ENCODE measurements around the gene ITGB7.

DNA sequence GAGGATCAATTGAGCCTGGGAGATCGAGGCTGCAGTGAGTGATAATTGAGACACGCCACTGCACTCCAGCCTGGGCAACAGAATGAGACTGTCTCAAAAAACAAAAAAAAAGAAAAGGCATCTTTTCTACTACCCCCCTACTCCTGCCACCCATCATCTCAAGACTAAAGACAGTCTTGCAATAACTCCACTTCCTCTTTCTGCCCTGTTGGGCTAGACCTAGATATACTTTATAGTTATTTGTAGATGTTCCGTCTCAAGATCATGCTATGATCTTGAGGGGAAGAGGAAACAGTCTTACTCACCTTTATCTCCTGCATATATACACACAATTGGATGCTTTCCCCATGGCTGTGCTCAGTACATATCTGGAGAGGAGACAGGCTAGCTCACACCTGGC is 48.9 kb upstream of the ITGB7 start:
- TF ChIP-seq ZBTB21 (CRISPR knock-in tag; IDR thresholded peaks at IDR 0.05; ENCODE audit: borderline replicate concordance) (no peak), NR1H2 (CRISPR knock-in tag; IDR thresholded peaks at IDR 0.05) (no peak), ZNF423 (CRISPR knock-in tag; IDR thresholded peaks at IDR 0.05) (no peak)
- TF ChIP-seq, protein P1, sequence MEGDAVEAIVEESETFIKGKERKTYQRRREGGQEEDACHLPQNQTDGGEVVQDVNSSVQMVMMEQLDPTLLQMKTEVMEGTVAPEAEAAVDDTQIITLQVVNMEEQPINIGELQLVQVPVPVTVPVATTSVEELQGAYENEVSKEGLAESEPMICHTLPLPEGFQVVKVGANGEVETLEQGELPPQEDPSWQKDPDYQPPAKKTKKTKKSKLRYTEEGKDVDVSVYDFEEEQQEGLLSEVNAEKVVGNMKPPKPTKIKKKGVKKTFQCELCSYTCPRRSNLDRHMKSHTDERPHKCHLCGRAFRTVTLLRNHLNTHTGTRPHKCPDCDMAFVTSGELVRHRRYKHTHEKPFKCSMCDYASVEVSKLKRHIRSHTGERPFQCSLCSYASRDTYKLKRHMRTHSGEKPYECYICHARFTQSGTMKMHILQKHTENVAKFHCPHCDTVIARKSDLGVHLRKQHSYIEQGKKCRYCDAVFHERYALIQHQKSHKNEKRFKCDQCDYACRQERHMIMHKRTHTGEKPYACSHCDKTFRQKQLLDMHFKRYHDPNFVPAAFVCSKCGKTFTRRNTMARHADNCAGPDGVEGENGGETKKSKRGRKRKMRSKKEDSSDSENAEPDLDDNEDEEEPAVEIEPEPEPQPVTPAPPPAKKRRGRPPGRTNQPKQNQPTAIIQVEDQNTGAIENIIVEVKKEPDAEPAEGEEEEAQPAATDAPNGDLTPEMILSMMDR (IDR thresholded peaks at IDR 0.05) = no peak
- TF ChIP-seq, protein P2, sequence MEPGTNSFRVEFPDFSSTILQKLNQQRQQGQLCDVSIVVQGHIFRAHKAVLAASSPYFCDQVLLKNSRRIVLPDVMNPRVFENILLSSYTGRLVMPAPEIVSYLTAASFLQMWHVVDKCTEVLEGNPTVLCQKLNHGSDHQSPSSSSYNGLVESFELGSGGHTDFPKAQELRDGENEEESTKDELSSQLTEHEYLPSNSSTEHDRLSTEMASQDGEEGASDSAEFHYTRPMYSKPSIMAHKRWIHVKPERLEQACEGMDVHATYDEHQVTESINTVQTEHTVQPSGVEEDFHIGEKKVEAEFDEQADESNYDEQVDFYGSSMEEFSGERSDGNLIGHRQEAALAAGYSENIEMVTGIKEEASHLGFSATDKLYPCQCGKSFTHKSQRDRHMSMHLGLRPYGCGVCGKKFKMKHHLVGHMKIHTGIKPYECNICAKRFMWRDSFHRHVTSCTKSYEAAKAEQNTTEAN (CRISPR knock-in tag; IDR thresholded peaks at IDR 0.05) = no peak
- TF ChIP-seq, protein P3, sequence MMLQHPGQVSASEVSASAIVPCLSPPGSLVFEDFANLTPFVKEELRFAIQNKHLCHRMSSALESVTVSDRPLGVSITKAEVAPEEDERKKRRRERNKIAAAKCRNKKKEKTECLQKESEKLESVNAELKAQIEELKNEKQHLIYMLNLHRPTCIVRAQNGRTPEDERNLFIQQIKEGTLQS (CRISPR knock-in tag; conservative IDR thresholded peaks at IDR 0.05) = no peak

Measured in WTC11 (cell line).